Vagina (tissue), 2 donors: ENCODE results near the gene GRIFIN. TPM values are rescaled to one million over a fixed set of nuclear protein-coding genes. Genes with fewer than 3 reads are reported as not detected.

Source experiments
- DNase-seq, 2 donors: peaks; one replicate each; pipeline ENCODE4 v3.0.0-alpha.2; 2017; ENCODE audit errors: extremely low spot score in 2 of 2
- H3K27ac ChIP-seq: fragments of 200-600 bp; sonication (generic); one replicate; pipeline ENCODE4 v1.5.1; 2019
- H3K27me3 ChIP-seq: fragments of 200-600 bp; sonication (generic); one replicate; pipeline ENCODE4 v1.5.1; 2019
- H3K36me3 ChIP-seq, 2 donors: fragments of 200-600 bp; sonication (generic); one replicate each; pipeline ENCODE4 v1.5.1; 2017 to 2019
- H3K4me1 ChIP-seq: fragments of 200-600 bp; sonication (generic); one replicate; pipeline ENCODE4 v1.5.1; 2019
- H3K4me3 ChIP-seq, 2 donors: fragments of 200-600 bp; sonication (generic); 1 replicate in 1 of 2; 2 replicates in 1 of 2; pipeline ENCODE4 v1.5.1; 2016 to 2019
- H3K9me3 ChIP-seq: fragments of 200-600 bp; sonication (generic); one replicate; pipeline ENCODE4 v1.5.1; 2019
- CTCF ChIP-seq, 3 experiments: fragments of 450-650 bp in 2 of 3; fragments of 200-600 bp in 1 of 3; sonication (generic) in 1 of 3; IDR thresholded peaks; one replicate each; pipeline ENCODE4 v1.5.1; 2017 to 2019; ENCODE audit warnings: antibody characterized with exemption in 3 of 3, mild to moderate bottlenecking in 2 of 3, moderate library complexity in 2 of 3
- POLR2A ChIP-seq, 2 donors: fragments of 450-650 bp; IDR thresholded peaks; one replicate each; pipeline ENCODE4 v1.6.1; 2017; ENCODE audit warnings: antibody characterized with exemption in 2 of 2, mild to moderate bottlenecking in 2 of 2, moderate library complexity in 2 of 2
- POLR2AphosphoS5 ChIP-seq, 2 donors: sonication (generic); formaldehyde crosslinking; IDR thresholded peaks; one replicate each; pipeline ENCODE4 v1.9.0; 2017; ENCODE audit warnings: antibody characterized with exemption in 2 of 2, mild to moderate bottlenecking in 2 of 2, low read depth in 1 of 2; ENCODE audit not compliant: insufficient read depth in 1 of 2
- intact Hi-C: fragments of 100-400 bp; cut with DNase I; formaldehyde crosslinking; loops from one replicate; pipeline ENCODE4 v1.15.1; 2023
- total RNA-seq: library from RNA; depleted of rRNA; stranded (reverse); fragments of >200 nt; gene quantifications from one replicate; pipeline ENCODE4 v1.2.3, GENCODE V29; 2016

GRIFIN gene
- total RNA-seq, 1 donor from 2014 or later: not detected

- H3K27ac ChIP-seq: no peak overlapping the region
- no peak overlapping the region for H3K4me3 ChIP-seq
- no peaks in the 10 kb centered on the region for H3K36me3 ChIP-seq
- no peaks in the 10 kb centered on the region for H3K9me3 ChIP-seq
- H3K4me1 ChIP-seq: peaks cover 16% of the 10 kb centered on the region
- no peak for DNase-seq
- no peak for TF ChIP-seq CTCF (IDR thresholded peaks at IDR 0.05)
- no peak for TF ChIP-seq POLR2A (IDR thresholded peaks at IDR 0.05)
- TF ChIP-seq POLR2AphosphoS5 (IDR thresholded peaks at IDR 0.05; ENCODE audit: insufficient read depth in 1 of 2, low read depth in 1 of 2): no peak
- H3K27me3 ChIP-seq: no peaks in the 10 kb centered on the region
- intact Hi-C loops: no loop called here
Observed at GRCh38 chr7:2503056-2503941, 27.1 kb upstream of the GRIFIN start.

GRCh38 chr7:2502647-2502966, 26.4 kb upstream of the GRIFIN start:
- no peak for DNase-seq
- H3K4me1 ChIP-seq: peaks cover 16% of the 10 kb centered on the region
- no peaks in the 10 kb centered on the region for H3K27me3 ChIP-seq
- no peak overlapping the region for H3K4me3 ChIP-seq
- intact Hi-C loops: no loop called here
- no peak for TF ChIP-seq POLR2AphosphoS5 (IDR thresholded peaks at IDR 0.05; ENCODE audit: insufficient read depth in 1 of 2, low read depth in 1 of 2)
- TF ChIP-seq CTCF (IDR thresholded peaks at IDR 0.05): no peak
- no peak for TF ChIP-seq POLR2A (IDR thresholded peaks at IDR 0.05)
- no peaks in the 10 kb centered on the region for H3K36me3 ChIP-seq
- H3K9me3 ChIP-seq: no peaks in the 10 kb centered on the region
- no peak overlapping the region for H3K27ac ChIP-seq

- intact Hi-C loops: no loop called here
- H3K4me3 ChIP-seq: no peak overlapping the region
- DNase-seq: no peak
- H3K4me1 ChIP-seq: peaks cover 19% of the 10 kb centered on the region
- TF ChIP-seq POLR2AphosphoS5 (IDR thresholded peaks at IDR 0.05; ENCODE audit: insufficient read depth in 1 of 2, low read depth in 1 of 2): no peak
- TF ChIP-seq CTCF (IDR thresholded peaks at IDR 0.05): no peak
- TF ChIP-seq POLR2A (IDR thresholded peaks at IDR 0.05): no peak
- H3K27ac ChIP-seq: no peak overlapping the region
- no peaks in the 10 kb centered on the region for H3K9me3 ChIP-seq
- H3K36me3 ChIP-seq: no peaks in the 10 kb centered on the region
- no peaks in the 10 kb centered on the region for H3K27me3 ChIP-seq
Observed at GRCh38 chr7:2501947-2502646, 25.9 kb upstream of the GRIFIN start.

GRCh38 chr7:2500701-2501100, 24.5 kb upstream of the GRIFIN start:
- intact Hi-C loops: no loop called here

More at GRCh38 chr7:2500701-2501100, 24.5 kb upstream of the GRIFIN start:
- Histone ChIP-seq H3K4me1 (peaks cover 19% of the 10 kb centered on the region), H3K27me3 (no peaks in the 10 kb centered on the region), H3K9me3 (no peaks in the 10 kb centered on the region), H3K36me3 (no peaks in the 10 kb centered on the region), H3K4me3 (no peak overlapping the region), H3K27ac (no peak overlapping the region)
- no peak for TF ChIP-seq CTCF (IDR thresholded peaks at IDR 0.05)
- no peak for TF ChIP-seq POLR2A (IDR thresholded peaks at IDR 0.05)
- TF ChIP-seq POLR2AphosphoS5 (IDR thresholded peaks at IDR 0.05; ENCODE audit: insufficient read depth in 1 of 2, low read depth in 1 of 2): no peak
- DNase-seq: no peak
